Measurements from ENCODE around the gene SYT7.

DNA sequence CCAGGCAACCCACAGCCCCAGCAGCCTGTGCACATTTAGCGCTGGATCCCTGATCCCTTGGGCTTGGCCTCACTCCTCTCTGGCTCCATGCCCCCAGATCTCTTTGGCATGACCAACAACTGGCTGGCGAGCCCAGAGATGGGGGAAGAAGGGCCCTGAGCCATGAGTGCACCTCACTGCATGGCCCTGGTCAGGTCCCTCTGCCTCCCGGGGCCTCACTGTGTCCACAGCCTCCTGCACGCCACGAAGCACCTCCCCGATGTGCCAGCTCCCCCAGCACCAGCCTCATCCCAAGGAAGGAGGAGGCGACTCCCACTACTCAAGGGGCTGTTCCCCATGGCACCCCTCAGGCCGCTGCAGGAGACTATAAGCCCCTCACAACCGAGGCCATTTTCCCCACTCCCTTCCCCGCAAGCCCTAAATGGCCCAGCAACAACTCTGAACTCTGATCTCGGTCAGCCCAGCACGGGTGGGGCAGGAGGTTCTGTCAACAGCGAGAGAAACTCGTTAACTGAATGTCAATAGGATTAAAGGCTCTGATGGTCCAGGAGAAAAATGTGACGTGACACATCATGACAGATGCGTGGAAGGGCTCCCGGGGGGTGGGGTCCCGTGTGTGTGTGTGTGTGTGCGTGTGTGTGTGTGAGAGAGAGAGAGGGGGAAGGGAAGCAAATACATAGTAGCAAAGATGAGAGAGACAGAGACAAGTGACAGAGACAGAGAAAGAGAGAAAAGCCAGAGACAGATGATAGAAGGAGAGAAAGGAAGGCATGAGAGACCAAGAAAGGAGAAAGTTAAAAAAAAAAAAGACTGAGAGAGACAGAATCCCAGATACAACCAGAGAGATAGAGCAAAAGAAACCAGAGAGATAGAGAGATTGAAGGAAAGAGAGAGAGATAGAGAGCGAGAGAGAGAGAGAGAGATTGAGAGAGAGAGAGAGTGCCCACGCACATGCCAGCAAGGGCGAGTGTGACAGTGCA lies 28.4 kb upstream of the SYT7 start:
- TF ChIP-seq, protein P1, sequence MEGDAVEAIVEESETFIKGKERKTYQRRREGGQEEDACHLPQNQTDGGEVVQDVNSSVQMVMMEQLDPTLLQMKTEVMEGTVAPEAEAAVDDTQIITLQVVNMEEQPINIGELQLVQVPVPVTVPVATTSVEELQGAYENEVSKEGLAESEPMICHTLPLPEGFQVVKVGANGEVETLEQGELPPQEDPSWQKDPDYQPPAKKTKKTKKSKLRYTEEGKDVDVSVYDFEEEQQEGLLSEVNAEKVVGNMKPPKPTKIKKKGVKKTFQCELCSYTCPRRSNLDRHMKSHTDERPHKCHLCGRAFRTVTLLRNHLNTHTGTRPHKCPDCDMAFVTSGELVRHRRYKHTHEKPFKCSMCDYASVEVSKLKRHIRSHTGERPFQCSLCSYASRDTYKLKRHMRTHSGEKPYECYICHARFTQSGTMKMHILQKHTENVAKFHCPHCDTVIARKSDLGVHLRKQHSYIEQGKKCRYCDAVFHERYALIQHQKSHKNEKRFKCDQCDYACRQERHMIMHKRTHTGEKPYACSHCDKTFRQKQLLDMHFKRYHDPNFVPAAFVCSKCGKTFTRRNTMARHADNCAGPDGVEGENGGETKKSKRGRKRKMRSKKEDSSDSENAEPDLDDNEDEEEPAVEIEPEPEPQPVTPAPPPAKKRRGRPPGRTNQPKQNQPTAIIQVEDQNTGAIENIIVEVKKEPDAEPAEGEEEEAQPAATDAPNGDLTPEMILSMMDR (optimal IDR thresholded peaks at IDR 0.05 in 1 of 3, IDR thresholded peaks at IDR 0.05 in 1 of 3, conservative IDR thresholded peaks at IDR 0.05 in 1 of 3; ENCODE audit: extremely low read depth in 1 of 3, insufficient read depth in 2 of 3, low read length in 3 of 3) = no peak
- no peak for TF ChIP-seq EZH2 (IDR thresholded peaks at IDR 0.05; ENCODE audit: low read length)
